Mesothelial cell of epicardium (in vitro differentiated cells): ENCODE data around the gene SPEM1. TPM values are rescaled to one million over a fixed set of nuclear protein-coding genes. Genes with fewer than 3 reads are reported as not detected.

Source experiments
- DNase-seq, 2 experiments: peaks; one replicate each; pipeline ENCODE4 v3.0.0; 2021; ENCODE audit warnings: low spot score in 2 of 2; ENCODE audit not compliant: unreplicated experiment in 2 of 2
- H3K27ac Mint-ChIP-seq: 2 replicates; pipeline ENCODE4 v1.8.0; 2021; ENCODE audit warnings: mixed read lengths
- H3K27me3 Mint-ChIP-seq: 2 replicates; pipeline ENCODE4 v1.8.0; 2021; ENCODE audit warnings: low read depth, mixed read lengths
- H3K36me3 Mint-ChIP-seq: 2 replicates; pipeline ENCODE4 v1.8.0; 2021; ENCODE audit warnings: mixed read lengths
- H3K4me1 Mint-ChIP-seq: 2 replicates; pipeline ENCODE4 v1.8.0; 2021; ENCODE audit warnings: mixed read lengths
- H3K4me3 Mint-ChIP-seq: 2 replicates; pipeline ENCODE4 v1.8.0; 2021; ENCODE audit warnings: mild to moderate bottlenecking, moderate library complexity, mixed read lengths
- H3K9me3 Mint-ChIP-seq: 2 replicates; pipeline ENCODE4 v1.8.0; 2021; ENCODE audit warnings: mixed read lengths
- CTCF ChIP-seq: fragments of 200-600 bp; sonication (generic); IDR thresholded peaks from one replicate; pipeline ENCODE4 v1.5.0; 2021; ENCODE audit warnings: antibody characterized with exemption; ENCODE audit not compliant: unreplicated experiment
- total RNA-seq: library from RNA; stranded (reverse); gene quantifications from 3 replicates; pipeline ENCODE4 v1.2.1, GENCODE V29; 2021

SPEM1 gene
- total RNA-seq, 1 donor from 2014 or later = 0.38 TPM

DNA sequence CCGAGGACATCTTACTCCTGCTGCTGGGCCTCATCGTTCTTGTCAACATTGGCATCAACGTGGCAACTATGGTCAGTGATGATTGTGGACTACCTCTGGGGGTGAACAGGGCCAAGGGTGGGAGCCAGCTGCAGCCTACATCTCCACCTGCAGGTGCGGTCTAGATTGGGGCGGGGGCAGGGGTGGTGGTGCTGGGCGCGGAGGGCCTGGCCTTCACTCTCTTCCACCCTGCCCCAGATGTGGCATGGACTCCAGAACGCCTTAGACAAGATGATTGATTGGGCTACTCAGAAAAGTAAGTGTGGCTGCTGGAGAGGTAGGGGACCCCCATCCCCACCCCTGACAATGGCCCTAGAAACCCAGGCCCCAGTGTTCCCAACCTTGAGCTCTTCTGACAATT, 5.6 kb downstream of the SPEM1 start:
- Mint-ChIP-seq H3K27ac (no peak overlapping the region), H3K36me3 (no peaks in the 10 kb centered on the region)

DNA sequence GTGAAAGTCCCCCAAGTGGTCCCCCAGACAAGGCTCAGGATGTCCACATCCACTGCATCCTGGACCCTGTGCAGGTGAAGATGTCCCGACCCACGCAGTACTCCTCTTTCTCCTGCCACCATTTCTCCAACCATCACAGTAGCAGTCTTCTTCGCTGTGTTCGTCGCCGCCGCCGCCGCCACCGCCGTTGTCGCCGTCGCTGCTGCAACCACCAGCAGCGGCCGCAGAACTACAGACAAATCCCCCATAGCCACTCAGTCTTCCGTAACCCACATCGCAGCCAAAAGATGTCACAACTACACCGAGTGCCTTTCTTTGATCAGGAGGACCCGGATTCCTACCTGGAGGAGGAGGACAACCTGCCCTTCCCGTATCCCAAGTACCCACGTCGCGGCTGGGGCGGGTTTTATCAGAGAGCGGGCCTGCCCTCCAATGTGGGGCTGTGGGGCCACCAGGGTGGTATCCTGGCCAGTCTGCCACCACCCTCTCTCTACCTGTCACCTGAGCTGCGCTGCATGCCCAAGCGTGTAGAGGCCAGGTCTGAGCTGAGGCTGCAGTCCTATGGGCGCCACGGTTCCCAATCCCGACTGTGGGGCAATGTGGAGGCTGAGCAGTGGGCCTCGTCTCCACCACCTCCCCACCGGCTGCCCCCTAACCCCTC, 6.2 kb downstream of the SPEM1 start:
- no peak overlapping the region for H3K4me3 Mint-ChIP-seq
- no peak for TF ChIP-seq CTCF
- DNase-seq = no peak
- H3K27ac Mint-ChIP-seq = no peak overlapping the region
- no peaks in the 10 kb centered on the region for H3K4me1 Mint-ChIP-seq
- no peaks in the 10 kb centered on the region for H3K36me3 Mint-ChIP-seq
- H3K27me3 Mint-ChIP-seq = no peaks in the 10 kb centered on the region
- no peaks in the 10 kb centered on the region for H3K9me3 Mint-ChIP-seq

More for the DNA sequence above, 5.6 kb downstream of the SPEM1 start:
- no peak overlapping the region for H3K4me3 Mint-ChIP-seq
- TF ChIP-seq CTCF = no peak
- no peaks in the 10 kb centered on the region for H3K27me3 Mint-ChIP-seq
- no peaks in the 10 kb centered on the region for H3K9me3 Mint-ChIP-seq
- DNase-seq = no peak
- no peaks in the 10 kb centered on the region for H3K4me1 Mint-ChIP-seq

DNA sequence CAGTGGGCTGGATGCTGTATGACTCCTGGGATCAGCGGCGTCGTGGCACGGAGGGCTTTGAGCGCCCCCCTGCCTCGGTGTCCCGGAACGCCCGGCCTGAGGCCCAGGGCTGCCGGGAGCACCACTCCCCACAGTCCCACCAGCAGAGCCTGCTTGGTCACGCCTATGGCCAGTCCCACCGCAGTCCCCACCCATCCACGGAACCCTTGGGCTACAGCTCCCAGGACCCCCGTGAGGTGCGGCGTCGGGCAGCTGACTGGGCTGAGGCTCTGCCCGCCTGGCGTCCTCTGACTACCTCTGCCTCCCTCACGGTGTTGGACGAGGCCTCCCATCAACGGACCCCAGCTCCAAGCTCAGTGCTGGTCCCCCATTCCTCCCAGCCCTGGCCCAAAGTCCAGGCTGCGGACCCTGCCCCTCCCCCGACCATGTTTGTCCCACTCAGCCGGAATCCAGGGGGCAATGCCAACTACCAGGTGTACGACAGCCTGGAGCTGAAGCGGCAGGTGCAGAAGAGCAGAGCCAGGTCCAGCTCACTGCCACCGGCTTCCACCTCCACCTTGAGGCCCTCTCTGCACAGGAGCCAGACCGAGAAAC, 6.9 kb downstream of the SPEM1 start:
- Mint-ChIP-seq H3K27ac (no peak overlapping the region), H3K4me1 (no peaks in the 10 kb centered on the region), H3K36me3 (no peaks in the 10 kb centered on the region), H3K27me3 (no peaks in the 10 kb centered on the region), H3K4me3 (no peak overlapping the region), H3K9me3 (no peaks in the 10 kb centered on the region)
- DNase-seq = no peak
- TF ChIP-seq CTCF = no peak

GRCh38 chr17:7427549-7427948, 7.4 kb downstream of the SPEM1 start:
- DNase-seq = no peak
- no peaks in the 10 kb centered on the region for H3K27me3 Mint-ChIP-seq
- H3K4me1 Mint-ChIP-seq = no peaks in the 10 kb centered on the region
- no peaks in the 10 kb centered on the region for H3K9me3 Mint-ChIP-seq
- no peaks in the 10 kb centered on the region for H3K36me3 Mint-ChIP-seq
- no peak overlapping the region for H3K27ac Mint-ChIP-seq
- no peak overlapping the region for H3K4me3 Mint-ChIP-seq
- no peak for TF ChIP-seq CTCF

DNA sequence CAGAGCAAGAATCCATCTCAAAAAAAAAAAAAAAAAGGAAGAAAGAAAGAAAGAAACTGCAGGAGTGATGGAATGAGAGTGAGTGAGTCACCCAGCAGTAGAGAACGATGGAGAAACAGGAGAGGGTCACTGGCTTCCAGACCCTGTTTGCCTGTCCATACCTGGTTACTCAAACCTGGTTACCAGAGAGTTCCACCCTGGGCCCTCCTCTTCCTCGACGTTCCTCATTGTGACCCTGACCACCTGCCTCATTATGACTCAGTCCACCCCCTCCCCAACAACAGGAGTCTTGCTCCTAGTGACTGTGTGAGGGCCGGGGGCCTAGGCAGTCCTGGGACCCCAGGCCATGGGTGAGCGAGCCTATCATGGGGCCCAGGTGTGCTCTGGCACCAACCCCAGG, 8.4 kb downstream of the SPEM1 start, which contains the start of gene SPEM3:
SPEM3 (plus strand) TSS at position 301 of the 400 bp plus-strand sequence; CDS start at position 347, 46 bp downstream.
- H3K9me3 Mint-ChIP-seq = no peaks in the 10 kb centered on the region
- DNase-seq = no peak
- H3K27me3 Mint-ChIP-seq = no peaks in the 10 kb centered on the region
- H3K4me1 Mint-ChIP-seq = no peaks in the 10 kb centered on the region
- no peak within 1 kb of the TSS for H3K27ac Mint-ChIP-seq
- no peak within 1 kb of the TSS for H3K4me3 Mint-ChIP-seq
- TF ChIP-seq CTCF = no peak
- no peaks in the 10 kb centered on the region for H3K36me3 Mint-ChIP-seq
